AG09309 (cell line): Measurements from ENCODE around the gene FCN1.
"Not testable (repeated sequence)": the region's sequence is repeated elsewhere in the genome, so short reads cannot be mapped to it uniquely, and the experiment has no call there.

Experiments used
- DNase-seq: peaks from one replicate; pipeline ENCODE4 v3.0.0-alpha.2; 2010; ENCODE audit warnings: low read depth
- H3K4me3 ChIP-seq: 2 replicates; pipeline ENCODE4 v1.5.1; 2011; ENCODE audit warnings: mild to moderate bottlenecking, low read depth, low read length, moderate library complexity; ENCODE audit not compliant: control insufficient read depth
- TF ChIP-seq, protein P1 (sequence below): IDR thresholded peaks from 2 replicates; pipeline ENCODE4 v1.5.1; 2011; ENCODE audit warnings: mild to moderate bottlenecking, low read depth, low read length, inconsistent platforms; ENCODE audit not compliant: insufficient read depth, control insufficient read depth; ENCODE audit errors: missing control alignments

FCN1 gene

DNA sequence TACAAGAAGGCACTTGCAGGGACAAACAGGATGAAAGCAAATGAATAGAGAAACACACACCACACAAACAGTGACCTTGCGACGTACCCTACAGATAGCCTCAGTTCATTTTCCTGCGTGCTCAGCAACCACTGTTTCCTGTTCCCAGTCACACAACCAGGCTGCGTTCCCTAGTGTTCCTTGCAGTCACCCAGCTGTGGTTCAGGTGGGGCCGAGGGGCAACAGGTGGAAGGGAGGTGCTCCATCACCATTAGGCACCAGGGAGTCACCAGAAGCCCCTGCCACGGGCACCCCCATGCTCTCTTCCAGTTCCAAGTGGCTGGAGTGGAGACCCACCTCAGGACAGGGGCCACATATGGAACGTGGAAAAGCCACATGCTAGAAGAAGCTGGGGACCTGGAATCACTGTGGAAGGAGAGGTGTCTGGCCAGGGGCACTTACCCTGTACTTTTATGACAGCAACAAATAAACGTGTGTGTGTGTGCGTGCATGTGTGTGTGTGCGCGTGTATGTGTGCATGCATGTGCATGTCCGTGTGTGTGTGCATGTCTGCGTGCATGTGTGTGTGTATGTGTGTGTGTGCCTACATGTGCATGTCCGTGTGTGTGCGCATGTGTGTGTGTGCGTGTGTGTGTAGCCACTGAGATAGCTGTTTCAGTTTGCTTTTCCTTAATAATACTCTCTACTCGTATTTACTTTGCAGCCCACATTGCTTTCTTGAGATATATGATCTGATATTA is 55.9 kb downstream of the FCN1 start:
- no peak for DNase-seq
- no peak overlapping the region for H3K4me3 ChIP-seq
- TF ChIP-seq, protein P1, sequence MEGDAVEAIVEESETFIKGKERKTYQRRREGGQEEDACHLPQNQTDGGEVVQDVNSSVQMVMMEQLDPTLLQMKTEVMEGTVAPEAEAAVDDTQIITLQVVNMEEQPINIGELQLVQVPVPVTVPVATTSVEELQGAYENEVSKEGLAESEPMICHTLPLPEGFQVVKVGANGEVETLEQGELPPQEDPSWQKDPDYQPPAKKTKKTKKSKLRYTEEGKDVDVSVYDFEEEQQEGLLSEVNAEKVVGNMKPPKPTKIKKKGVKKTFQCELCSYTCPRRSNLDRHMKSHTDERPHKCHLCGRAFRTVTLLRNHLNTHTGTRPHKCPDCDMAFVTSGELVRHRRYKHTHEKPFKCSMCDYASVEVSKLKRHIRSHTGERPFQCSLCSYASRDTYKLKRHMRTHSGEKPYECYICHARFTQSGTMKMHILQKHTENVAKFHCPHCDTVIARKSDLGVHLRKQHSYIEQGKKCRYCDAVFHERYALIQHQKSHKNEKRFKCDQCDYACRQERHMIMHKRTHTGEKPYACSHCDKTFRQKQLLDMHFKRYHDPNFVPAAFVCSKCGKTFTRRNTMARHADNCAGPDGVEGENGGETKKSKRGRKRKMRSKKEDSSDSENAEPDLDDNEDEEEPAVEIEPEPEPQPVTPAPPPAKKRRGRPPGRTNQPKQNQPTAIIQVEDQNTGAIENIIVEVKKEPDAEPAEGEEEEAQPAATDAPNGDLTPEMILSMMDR = no peak

DNA sequence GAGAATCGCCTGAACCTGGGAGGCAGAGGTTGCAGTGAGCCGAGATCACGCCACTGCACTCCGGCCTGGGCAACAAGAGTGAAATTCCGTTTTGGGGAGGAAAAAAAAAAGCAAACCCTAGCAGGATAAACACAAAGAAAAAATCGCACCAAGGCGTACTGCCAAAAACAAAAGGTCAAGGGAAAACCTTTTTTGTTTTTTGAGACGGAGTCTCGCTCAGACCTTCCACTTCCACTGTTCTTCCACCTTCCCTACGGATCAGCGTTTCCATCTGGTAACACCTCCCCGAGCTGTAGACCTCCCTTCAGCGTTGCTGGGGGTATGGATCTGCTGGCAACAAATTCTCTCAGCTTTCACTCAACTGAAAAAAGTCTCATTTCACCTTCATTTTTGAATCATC is 57.2 kb downstream of the FCN1 start:
- TF ChIP-seq, protein P1 = no peak
- H3K4me3 ChIP-seq = no peak overlapping the region
- no peak for DNase-seq

DNA sequence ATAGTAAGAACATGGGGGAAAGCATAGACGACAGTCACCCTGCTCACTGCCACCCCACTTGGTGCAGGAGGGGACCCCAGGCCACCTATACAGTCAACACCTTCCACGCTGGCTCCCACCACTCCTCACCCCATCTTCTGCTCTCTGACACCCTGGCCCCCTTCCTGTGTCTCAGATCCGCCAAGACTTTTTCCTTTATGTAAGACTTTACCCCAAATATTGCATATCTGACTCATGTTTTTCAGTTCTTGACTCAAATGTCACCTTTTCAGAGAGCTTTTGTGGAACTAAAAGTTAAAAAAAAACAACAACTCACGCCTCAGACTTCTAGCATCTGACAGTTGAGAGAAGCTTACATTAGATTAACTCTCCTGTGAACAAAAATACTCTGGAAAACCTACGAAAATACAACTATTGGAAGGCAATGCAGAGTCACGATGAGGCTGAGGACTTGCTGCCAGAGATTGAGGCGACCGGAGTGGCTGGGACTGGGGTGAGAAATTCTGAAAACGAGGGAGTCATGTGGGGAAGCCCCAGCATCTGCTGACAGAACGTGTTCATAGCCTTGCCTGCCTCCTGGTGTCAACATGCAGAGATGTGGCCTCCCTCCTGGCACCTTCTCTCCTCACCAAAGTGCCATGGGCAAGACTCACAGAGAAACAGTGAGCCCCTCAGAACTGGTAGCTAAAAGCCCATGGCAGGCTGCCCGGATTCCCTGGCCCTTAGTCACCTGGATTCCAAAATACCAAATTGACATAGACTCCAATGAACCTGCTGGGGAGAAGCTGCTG is 59.5 kb downstream of the FCN1 start:
- DNase-seq = no peak
- TF ChIP-seq, protein P1 = no peak
- no peak overlapping the region for H3K4me3 ChIP-seq

DNA sequence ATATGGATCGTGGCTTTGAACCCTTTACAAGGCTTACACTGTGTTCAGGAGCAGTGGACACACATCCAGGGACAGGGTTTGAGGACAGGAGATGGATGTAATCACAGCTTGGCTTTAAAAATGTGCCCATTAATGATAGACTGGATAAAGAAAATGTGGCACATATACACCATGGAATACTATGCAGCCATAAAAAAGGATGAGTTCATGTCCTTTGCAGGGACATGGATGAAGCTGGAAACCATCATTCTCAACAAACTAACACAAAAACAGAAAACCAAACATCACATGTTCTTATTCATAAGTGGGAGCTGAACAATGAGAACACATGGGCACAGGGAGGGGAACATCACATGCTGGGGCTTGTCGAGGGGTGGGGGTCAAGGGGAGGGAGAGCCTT is 60.3 kb downstream of the FCN1 start:
- DNase-seq, H3K4me3 ChIP-seq: not testable (repeated sequence)

DNA sequence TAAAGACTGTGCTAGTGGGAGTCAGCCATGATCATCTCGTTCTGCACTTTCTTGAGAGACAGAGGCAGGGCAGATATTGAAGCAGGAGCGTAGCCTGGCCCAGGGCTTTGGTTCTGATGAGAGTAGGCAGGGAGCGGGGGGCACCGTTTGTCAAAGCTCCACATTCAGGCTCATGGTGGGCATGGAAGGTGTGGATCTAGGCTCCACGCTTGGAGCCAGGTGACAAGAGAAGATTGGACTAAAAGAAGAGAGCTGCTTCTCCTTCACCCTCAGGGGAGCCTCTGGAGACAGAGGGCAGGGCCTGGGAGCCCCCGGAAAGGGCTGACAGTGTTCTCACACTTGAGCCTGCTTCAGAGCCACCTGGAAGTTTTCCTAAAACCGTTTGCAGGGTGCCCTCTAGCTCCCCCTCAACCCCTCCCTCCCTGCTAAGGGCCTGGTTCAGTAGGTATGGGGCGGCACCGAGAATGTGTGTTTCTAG is 61.8 kb downstream of the FCN1 start:
- no peak for DNase-seq
- H3K4me3 ChIP-seq = no peak overlapping the region
- TF ChIP-seq, protein P1 = no peak
